Measurements from ENCODE around the gene CCDC184.

Gene CCDC184

GRCh38 chr12:48165089-48165981 lies 18.1 kb upstream of the CCDC184 start:
- Mint-ChIP-seq H3K36me3 (no peaks in the 10 kb centered on the region), H3K27ac (no peak overlapping the region), H3K9me3 (no peaks in the 10 kb centered on the region), H3K27me3 (peaks cover 4% of the 10 kb centered on the region), H3K4me1 (peaks cover 9% of the 10 kb centered on the region), H3K4me3 (no peak overlapping the region)

- Mint-ChIP-seq H3K36me3 (no peaks in the 10 kb centered on the region), H3K4me1 (no peaks in the 10 kb centered on the region), H3K27ac (no peak overlapping the region), H3K4me3 (no peak overlapping the region), H3K27me3 (peaks cover 4% of the 10 kb centered on the region), H3K9me3 (no peaks in the 10 kb centered on the region)
Measured at GRCh38 chr12:48169011-48169410, 14.4 kb upstream of the CCDC184 start.

- no peaks in the 10 kb centered on the region for H3K36me3 Mint-ChIP-seq
- no peak overlapping the region for H3K4me3 Mint-ChIP-seq
- peaks cover 3% of the 10 kb centered on the region for H3K27me3 Mint-ChIP-seq
- H3K27ac Mint-ChIP-seq: no peak overlapping the region
- H3K4me1 Mint-ChIP-seq: peaks cover 10% of the 10 kb centered on the region
- no peaks in the 10 kb centered on the region for H3K9me3 Mint-ChIP-seq
Measured at GRCh38 chr12:48175613-48176416, 7.6 kb upstream of the CCDC184 start.

GRCh38 chr12:48176417-48176751 lies 7.1 kb upstream of the CCDC184 start:
- Mint-ChIP-seq H3K4me3 (no peak overlapping the region), H3K9me3 (no peaks in the 10 kb centered on the region), H3K36me3 (no peaks in the 10 kb centered on the region), H3K27me3 (peaks cover 5% of the 10 kb centered on the region), H3K4me1 (peaks cover 10% of the 10 kb centered on the region), H3K27ac (no peak overlapping the region)

GRCh38 chr12:48177982-48178381 lies 5.5 kb upstream of the CCDC184 start:
- Mint-ChIP-seq H3K9me3 (no peaks in the 10 kb centered on the region), H3K27me3 (peaks cover 5% of the 10 kb centered on the region), H3K27ac (no peak overlapping the region), H3K4me3 (no peak overlapping the region), H3K4me1 (peaks cover 20% of the 10 kb centered on the region), H3K36me3 (no peaks in the 10 kb centered on the region)

- Mint-ChIP-seq H3K27me3 (peaks cover 6% of the 10 kb centered on the region), H3K4me1 (peaks cover 25% of the 10 kb centered on the region), H3K4me3 (no peak overlapping the region), H3K9me3 (no peaks in the 10 kb centered on the region), H3K36me3 (no peaks in the 10 kb centered on the region), H3K27ac (no peak overlapping the region)
Measured at GRCh38 chr12:48179466-48179865, 4.0 kb upstream of the CCDC184 start.

- Mint-ChIP-seq H3K4me1 (peaks cover 25% of the 10 kb centered on the region), H3K9me3 (no peaks in the 10 kb centered on the region), H3K4me3 (no peak overlapping the region), H3K27me3 (peaks cover 8% of the 10 kb centered on the region), H3K27ac (peak overlapping the region; percentile 61), H3K36me3 (no peaks in the 10 kb centered on the region)
Measured at GRCh38 chr12:48180424-48180823, 3.0 kb upstream of the CCDC184 start.

- Mint-ChIP-seq H3K9me3 (no peaks in the 10 kb centered on the region), H3K4me1 (peaks cover 23% of the 10 kb centered on the region), H3K27ac (peak overlapping the region; percentile 61), H3K36me3 (no peaks in the 10 kb centered on the region), H3K27me3 (peaks cover 11% of the 10 kb centered on the region), H3K4me3 (no peak overlapping the region)
Measured at GRCh38 chr12:48180857-48181495, 2.5 kb upstream of the CCDC184 start.

- Mint-ChIP-seq H3K4me1 (peaks cover 19% of the 10 kb centered on the region), H3K27me3 (peaks cover 11% of the 10 kb centered on the region), H3K36me3 (no peaks in the 10 kb centered on the region), H3K27ac (no peak overlapping the region), H3K4me3 (peak overlapping the region; percentile 92), H3K9me3 (no peaks in the 10 kb centered on the region)
Measured at GRCh38 chr12:48182631-48183030, 813 bp upstream of the CCDC184 start.

- Mint-ChIP-seq H3K4me1 (peaks cover 19% of the 10 kb centered on the region), H3K9me3 (no peaks in the 10 kb centered on the region), H3K27ac (no peak overlapping the region), H3K4me3 (peak overlapping the region; percentile 92), H3K27me3 (peaks cover 10% of the 10 kb centered on the region), H3K36me3 (no peaks in the 10 kb centered on the region)
Measured at GRCh38 chr12:48183876-48184548, 568 bp downstream of the CCDC184 start.

GRCh38 chr12:48184549-48184922 lies 1.1 kb downstream of the CCDC184 start:
- Mint-ChIP-seq H3K4me3 (no peak overlapping the region), H3K4me1 (peaks cover 19% of the 10 kb centered on the region), H3K27me3 (peaks cover 10% of the 10 kb centered on the region), H3K9me3 (no peaks in the 10 kb centered on the region), H3K36me3 (no peaks in the 10 kb centered on the region), H3K27ac (no peak overlapping the region)

GRCh38 chr12:48185181-48185919 lies 1.9 kb downstream of the CCDC184 start:
- Mint-ChIP-seq H3K4me1 (peaks cover 19% of the 10 kb centered on the region), H3K27me3 (peaks cover 8% of the 10 kb centered on the region), H3K9me3 (no peaks in the 10 kb centered on the region), H3K4me3 (peak overlapping the region; percentile 56), H3K27ac (no peak overlapping the region), H3K36me3 (no peaks in the 10 kb centered on the region)

GRCh38 chr12:48187916-48188695 lies 4.7 kb downstream of the CCDC184 start:
- H3K27ac Mint-ChIP-seq: peak overlapping the region; percentile 1
- peaks cover 7% of the 10 kb centered on the region for H3K4me1 Mint-ChIP-seq
- H3K27me3 Mint-ChIP-seq: peaks cover 6% of the 10 kb centered on the region
- no peaks in the 10 kb centered on the region for H3K36me3 Mint-ChIP-seq
- H3K9me3 Mint-ChIP-seq: no peaks in the 10 kb centered on the region
- H3K4me3 Mint-ChIP-seq: no peak overlapping the region

Measured in activated naive CD4-positive, alpha-beta T cell treated with anti-CD3 and anti-CD28 coated beads, Interleukin-2, amount 50 U/mL, for 24 hours (primary cell).